ENCODE measurements around the gene C11orf71. TPM values are rescaled to one million over a fixed set of nuclear protein-coding genes. Genes with fewer than 3 reads are reported as not detected.
A peak's percentile ranks its signal among the peaks of the same experiment; 100 is the strongest.

Gene C11orf71
- total and polyA plus RNA-seq, 2 experiments from 2014 or later, result 16.7 to 21.7 TPM

DNA sequence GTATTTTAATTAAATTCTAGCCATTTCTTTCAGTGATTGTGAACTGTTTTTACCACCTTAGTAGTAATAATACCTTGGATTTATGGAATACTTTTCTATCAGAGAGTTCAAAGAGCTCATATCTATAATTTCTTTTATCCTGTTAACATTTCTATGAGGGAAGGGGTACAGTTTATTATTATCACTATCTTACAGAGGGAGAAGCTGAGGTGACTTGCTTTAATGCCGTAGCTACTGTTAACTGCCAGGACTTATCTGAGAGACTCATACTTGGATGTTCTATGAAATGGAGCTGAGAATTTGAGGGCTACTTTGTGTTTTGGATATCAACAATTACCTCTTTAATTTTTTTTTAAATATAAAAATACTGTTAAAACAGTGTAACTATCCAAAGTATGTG lies 42.2 kb upstream of the C11orf71 start:
- TF ChIP-seq, protein P1, sequence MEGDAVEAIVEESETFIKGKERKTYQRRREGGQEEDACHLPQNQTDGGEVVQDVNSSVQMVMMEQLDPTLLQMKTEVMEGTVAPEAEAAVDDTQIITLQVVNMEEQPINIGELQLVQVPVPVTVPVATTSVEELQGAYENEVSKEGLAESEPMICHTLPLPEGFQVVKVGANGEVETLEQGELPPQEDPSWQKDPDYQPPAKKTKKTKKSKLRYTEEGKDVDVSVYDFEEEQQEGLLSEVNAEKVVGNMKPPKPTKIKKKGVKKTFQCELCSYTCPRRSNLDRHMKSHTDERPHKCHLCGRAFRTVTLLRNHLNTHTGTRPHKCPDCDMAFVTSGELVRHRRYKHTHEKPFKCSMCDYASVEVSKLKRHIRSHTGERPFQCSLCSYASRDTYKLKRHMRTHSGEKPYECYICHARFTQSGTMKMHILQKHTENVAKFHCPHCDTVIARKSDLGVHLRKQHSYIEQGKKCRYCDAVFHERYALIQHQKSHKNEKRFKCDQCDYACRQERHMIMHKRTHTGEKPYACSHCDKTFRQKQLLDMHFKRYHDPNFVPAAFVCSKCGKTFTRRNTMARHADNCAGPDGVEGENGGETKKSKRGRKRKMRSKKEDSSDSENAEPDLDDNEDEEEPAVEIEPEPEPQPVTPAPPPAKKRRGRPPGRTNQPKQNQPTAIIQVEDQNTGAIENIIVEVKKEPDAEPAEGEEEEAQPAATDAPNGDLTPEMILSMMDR (IDR thresholded peaks at IDR 0.05; ENCODE audit: low read depth, low read length), result no peak

DNA sequence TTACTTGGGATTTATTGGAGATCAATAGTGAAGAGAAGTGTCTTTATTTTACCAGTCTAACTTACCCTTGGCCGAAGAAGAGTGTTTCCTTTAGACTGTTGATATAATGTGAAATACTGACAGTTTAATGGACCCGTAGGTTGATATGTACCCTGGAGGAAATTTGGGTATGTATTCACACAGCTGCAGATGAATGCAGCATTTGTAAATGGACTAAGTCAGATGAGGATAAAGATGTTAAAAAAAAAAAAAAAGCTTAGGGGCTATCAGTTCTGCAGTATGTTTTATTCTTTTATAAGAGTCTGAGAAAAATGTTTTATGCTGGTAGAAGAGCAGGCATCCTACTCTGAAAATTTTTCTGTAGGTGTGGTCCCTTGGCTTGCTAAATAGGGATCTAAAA lies 41.6 kb upstream of the C11orf71 start:
- no peak overlapping the region for H3K27ac ChIP-seq
- peaks cover 23% of the 10 kb centered on the region for H3K4me1 ChIP-seq (ENCODE audit: low read depth)
- no peaks in the 10 kb centered on the region for H3K27me3 ChIP-seq
- no peak for DNase-seq (ENCODE audit: low read depth in 1 of 2, low spot score in 1 of 2)
- TF ChIP-seq, protein P1 (IDR thresholded peaks at IDR 0.05; ENCODE audit: low read depth, low read length), result no peak
- no peak overlapping the region for H3K4me3 ChIP-seq
- no peaks in the 10 kb centered on the region for H3K9me3 ChIP-seq (ENCODE audit: low read depth)
- peaks cover 6% of the 10 kb centered on the region for H3K36me3 ChIP-seq

More for the DNA sequence above, 42.2 kb upstream of the C11orf71 start:
- DNase-seq (ENCODE audit: low read depth in 1 of 2, low spot score in 1 of 2), result no peak
- peaks cover 23% of the 10 kb centered on the region for H3K4me1 ChIP-seq (ENCODE audit: low read depth)
- no peak overlapping the region for H3K27ac ChIP-seq
- no peak overlapping the region for H3K4me3 ChIP-seq
- peaks cover 6% of the 10 kb centered on the region for H3K36me3 ChIP-seq
- no peaks in the 10 kb centered on the region for H3K27me3 ChIP-seq
- no peaks in the 10 kb centered on the region for H3K9me3 ChIP-seq (ENCODE audit: low read depth)

DNA sequence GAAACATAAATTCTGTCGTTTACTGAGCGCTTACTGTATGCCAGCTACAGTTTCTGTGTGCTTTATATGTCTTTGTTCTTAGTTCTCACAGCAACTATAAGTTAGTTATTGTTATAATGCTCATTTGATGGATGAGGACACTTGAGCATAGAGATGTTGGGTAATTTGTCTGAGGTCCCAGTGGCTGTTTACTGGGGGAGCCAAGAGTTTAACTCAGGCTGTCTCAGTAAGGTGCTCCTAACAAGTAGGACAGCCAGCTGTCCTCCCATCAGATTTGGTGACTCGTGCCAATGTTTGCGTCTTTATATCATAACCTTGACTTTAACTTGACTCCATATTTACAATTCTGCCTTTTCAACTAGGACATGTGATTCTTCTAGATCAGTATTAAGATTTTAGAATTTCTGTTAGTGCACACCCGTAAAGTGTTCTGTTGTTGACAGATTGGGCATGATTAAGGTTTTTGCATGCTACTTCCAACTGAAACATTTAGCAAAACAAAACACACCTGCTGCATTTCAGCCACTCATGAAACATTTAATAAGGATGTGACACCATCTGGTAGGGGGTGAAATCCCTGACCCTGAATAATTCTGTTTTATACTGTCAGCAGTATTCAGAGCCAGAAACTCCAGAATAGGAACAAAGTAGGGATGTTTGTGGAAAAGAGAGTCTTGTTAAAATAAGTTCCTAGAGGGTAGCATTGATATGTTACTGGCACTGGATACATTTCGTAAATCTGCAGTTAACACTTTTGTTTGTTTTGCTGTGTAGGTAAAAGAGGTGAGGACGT lies 40.9 kb upstream of the C11orf71 start:
- no peak for DNase-seq (ENCODE audit: low read depth in 1 of 2, low spot score in 1 of 2)
- H3K27ac ChIP-seq, result peak overlapping the region; percentile 65

GRCh38 chr11:114440121-114440860 lies 40.0 kb upstream of the C11orf71 start:
- TF ChIP-seq, protein P1 (IDR thresholded peaks at IDR 0.05; ENCODE audit: low read depth, low read length), result no peak
- H3K27me3 ChIP-seq, result no peaks in the 10 kb centered on the region
- peaks cover 3% of the 10 kb centered on the region for H3K36me3 ChIP-seq
- DNase-seq (ENCODE audit: low read depth in 1 of 2, low spot score in 1 of 2), result peak; percentile 20 to 41
- peak overlapping the region; percentile 77 for H3K4me3 ChIP-seq
- no peaks in the 10 kb centered on the region for H3K9me3 ChIP-seq (ENCODE audit: low read depth)
- peak overlapping the region; percentile 65 for H3K27ac ChIP-seq
- peaks cover 23% of the 10 kb centered on the region for H3K4me1 ChIP-seq (ENCODE audit: low read depth)

More for the DNA sequence above, 40.9 kb upstream of the C11orf71 start:
- H3K9me3 ChIP-seq (ENCODE audit: low read depth), result no peaks in the 10 kb centered on the region
- peaks cover 4% of the 10 kb centered on the region for H3K36me3 ChIP-seq
- TF ChIP-seq, protein P1 (IDR thresholded peaks at IDR 0.05; ENCODE audit: low read depth, low read length), result no peak
- peak overlapping the region; percentile 77 for H3K4me3 ChIP-seq
- H3K27me3 ChIP-seq, result no peaks in the 10 kb centered on the region
- peaks cover 23% of the 10 kb centered on the region for H3K4me1 ChIP-seq (ENCODE audit: low read depth)

- TF ChIP-seq, protein P1 (IDR thresholded peaks at IDR 0.05; ENCODE audit: low read depth, low read length), result peak; percentile 29
- Histone ChIP-seq H3K27me3 (no peaks in the 10 kb centered on the region), H3K27ac (peak within 1 kb of the TSS; percentile 65), H3K36me3 (peaks cover 3% of the 10 kb centered on the region), H3K4me1 (ENCODE audit: low read depth) (peaks cover 21% of the 10 kb centered on the region), H3K4me3 (peak within 1 kb of the TSS; percentile 77), H3K9me3 (ENCODE audit: low read depth) (no peaks in the 10 kb centered on the region)
- DNase-seq (ENCODE audit: low read depth in 1 of 2, low spot score in 1 of 2), result peak; percentile 96 to 98
These were observed 39.2 kb upstream of the C11orf71 start, which contains the start of gene REXO2 for GRCh38 chr11:114439229-114440120. Gene REXO2, plus strand, starts transcription at chr11:114439467. Its CDS starts 62 bp downstream, at chr11:114439529.
